NCI-H82 treated with DMSO at 0.1 percent for 48 hours (cell line): ENCODE results near the gene AKT1.
"Not testable (repeated sequence)": the region's sequence is repeated elsewhere in the genome, so short reads cannot be mapped to it uniquely, and the experiment has no call there.

Source experiments
- DNase-seq: peaks from one replicate; lab custom pipeline; 2025; ENCODE audit not compliant: unreplicated experiment; lab: John Stamatoyannopoulos, UW

The AKT1 gene

DNA sequence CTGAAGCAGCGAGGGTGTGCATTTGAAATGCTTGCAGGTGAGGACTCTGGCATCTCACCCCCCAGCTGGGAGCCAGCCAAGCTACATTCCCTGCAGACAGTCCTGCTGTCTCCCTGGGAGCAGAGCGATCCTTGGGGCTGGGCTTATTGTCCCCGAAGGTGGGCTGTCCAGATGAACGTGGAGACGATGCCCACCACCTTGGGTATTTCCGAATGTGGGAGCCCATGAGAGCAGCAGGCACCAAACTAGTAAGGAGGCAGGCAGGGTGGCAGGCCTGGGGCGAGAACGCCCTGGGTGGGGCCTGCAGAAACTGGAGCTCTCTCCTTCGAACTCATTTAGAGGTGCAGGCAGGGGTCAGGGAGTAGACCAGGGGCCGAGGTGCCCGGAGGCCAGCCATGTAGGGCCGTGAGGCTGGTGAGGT is 23.8 kb upstream of the AKT1 start:
- no peak for DNase-seq

DNA sequence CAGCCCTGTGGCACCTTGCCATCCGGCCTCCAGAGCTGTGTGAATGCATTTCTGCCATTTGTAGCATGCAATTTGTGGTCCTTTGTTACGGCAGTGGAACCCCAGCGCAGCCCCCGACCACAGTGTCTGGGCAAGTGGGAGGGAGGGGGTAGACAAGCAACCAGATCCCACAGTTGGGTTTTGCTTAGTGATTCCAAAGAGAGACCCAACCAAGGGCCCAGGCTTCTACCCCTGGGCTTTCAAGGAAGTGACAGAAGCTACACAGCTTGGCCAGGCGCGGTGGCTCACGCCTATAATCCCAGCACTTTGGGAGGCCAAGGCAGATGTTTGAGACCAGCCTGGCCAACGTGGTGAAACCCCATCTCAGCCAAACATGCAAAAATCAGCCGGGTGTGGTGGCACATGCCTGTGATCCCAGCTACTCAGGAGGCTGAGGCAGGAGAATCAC is 23.2 kb upstream of the AKT1 start:
- no peak for DNase-seq

DNA sequence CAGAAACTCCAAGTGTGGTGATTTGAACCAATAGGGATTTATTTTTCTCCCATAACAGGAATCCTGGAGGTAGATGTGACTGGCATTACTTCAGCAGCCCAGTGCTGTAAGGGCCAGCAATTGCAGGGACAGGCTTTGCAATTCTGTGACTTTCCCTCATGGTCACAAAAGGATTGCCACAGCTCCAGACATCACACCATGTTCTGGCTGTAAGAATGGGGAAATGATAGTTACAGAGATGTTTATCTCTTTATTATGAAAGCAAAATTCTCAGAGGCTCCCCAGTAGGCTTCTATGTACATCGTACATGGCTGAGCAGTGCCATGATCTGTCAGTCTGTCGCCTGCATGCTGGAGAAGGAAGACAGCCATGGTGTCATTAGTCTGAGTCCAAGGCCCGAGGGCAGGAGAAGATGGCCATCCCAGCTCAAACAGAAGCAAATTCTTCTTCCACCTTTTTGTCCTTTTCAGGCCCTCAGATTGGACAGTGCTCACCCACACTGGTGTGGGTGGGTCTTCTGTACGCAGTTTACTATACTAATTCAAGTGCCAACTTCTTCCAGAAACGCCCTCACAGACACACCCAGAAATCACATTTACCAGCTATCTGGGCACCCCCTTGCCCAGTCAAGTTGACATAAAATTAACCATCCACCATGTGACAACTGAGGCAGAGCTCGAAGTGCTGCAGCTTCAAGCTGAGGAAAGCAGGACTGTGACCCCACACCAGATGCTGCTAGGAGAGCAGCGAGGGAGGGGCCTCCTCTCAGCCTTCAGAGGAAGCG is 22.6 kb upstream of the AKT1 start:
- DNase-seq = no peak

DNA sequence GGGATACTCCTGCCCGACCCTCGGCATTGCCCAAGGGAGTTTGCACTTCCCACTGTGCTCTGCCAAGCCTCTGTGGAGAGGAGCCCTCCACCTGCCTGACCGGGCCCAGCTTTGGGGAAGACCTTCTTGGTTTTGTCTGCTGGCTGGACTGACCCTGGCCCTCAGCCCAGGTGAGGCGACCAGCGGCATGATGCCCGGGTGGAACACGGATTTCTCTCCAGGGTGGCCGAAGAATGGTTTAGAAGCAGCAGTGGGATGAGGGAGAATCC is 21.0 kb upstream of the AKT1 start:
- DNase-seq = no peak

DNA sequence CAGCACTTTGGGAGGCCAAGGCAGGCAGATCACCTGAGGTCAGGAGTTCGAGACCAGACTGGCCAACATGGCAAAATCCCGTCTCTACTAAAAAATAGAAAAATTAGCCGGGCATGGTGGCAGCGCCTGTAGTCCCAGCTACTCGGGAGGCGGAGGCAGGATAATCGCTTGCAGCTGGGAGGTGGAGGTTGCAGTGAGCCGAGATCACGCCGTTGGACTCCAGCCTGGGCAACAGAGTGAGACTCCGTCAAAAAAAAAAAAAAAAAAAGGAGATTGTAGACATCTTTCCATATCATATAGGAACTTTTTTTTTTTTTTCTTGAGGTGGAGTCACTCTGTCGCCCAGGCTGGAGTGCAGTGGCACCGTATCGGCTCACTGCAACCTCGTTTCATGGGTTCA is 19.2 kb upstream of the AKT1 start:
- not testable (repeated sequence) for DNase-seq

DNA sequence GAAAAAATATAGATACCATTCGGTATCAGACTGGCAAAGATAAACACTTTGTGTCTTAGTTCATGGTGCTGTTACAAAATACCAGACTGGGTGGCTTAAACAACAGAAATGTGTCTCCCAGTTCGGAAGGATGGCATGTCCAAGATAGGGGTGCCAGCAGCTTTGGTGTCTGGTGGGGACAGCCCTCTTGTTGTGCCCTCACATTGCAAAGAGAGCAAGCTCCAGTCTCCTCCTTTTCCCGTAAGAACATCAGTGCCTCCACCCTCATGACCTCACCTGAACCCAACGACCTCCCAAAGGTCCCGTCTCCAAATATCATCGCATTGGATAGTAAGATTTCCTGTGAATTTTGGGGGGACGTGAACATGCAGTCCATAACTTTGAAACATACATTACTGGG is 17.7 kb upstream of the AKT1 start:
- no peak for DNase-seq

DNA sequence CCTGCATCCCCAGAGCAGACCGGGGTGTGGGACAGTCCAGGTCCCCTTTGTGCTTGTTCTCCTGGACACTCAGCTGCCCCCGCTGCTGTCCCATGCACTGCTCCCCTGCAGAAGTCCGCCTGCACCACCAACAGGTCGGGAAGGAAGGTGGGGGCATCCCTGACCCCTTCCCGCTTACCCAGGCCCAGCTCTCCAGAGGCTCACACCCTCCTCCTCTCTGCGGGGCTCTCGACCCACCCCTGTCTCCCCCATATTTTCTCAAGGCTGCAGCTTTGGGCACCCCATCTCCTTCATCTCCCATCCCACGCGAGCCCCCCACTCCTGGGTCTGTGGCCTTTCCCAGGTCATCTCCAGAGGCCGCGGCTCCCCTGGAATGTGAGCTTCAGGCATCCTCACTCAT is 14.8 kb upstream of the AKT1 start:
- DNase-seq = no peak

DNA sequence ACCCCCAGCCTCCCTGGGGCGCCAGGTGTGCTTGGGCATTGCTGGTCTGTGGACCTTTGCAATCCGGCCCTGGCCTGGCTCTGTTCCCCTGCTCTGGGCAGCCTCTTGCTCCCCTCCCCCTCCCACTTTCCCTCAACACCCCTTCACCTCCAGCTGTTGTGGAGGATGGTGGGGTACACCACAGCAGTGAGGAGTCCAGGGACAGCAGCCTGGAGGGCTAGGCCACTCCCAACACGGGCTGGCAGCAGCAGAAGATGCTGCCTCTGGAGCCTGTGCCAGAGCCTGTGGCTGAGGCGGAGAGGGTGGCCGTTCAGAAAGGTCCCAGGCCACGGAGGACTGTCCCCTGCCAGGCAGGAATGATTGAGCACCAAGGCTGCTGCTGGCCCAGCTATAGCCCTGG is 12.9 kb upstream of the AKT1 start:
- DNase-seq = no peak

DNA sequence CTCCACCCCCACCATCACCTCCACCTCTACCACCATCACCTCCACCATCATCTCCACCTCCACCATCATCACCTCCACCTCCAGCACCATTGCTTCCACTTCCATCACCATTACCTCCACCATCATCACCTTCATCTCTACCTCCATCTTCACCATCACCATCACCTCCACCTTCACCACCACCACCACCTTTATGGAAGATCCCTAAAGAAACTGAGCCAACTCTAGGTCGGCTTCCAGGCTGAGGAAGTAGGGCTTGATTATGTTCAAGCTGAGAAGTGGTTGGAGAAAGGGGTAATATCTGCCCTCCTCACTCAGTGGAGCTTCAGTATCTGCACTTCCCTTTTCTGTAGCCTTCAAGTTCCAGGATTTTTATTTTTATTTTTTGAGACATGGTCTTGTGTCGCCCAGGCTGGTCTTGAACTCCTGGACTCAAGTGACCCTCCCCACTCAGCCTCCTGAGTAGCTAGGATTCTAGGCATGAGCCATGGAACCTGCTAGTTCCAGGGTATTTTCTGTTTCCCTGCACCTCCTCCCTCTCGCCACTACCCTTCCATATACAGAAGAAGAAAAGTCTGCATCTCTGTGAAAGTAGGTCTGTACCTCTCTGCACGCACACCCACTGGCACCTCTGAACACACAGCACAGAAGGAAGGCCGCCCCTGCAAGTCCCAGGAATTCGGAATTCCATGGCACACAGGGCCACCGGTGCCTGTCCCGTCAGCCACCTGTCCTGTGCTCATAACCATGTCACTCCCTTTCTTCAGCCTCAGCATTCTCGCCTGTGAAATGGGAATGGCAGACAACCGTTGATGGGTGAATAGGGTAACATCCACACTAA is 11.3 kb upstream of the AKT1 start:
- DNase-seq = no peak

DNA sequence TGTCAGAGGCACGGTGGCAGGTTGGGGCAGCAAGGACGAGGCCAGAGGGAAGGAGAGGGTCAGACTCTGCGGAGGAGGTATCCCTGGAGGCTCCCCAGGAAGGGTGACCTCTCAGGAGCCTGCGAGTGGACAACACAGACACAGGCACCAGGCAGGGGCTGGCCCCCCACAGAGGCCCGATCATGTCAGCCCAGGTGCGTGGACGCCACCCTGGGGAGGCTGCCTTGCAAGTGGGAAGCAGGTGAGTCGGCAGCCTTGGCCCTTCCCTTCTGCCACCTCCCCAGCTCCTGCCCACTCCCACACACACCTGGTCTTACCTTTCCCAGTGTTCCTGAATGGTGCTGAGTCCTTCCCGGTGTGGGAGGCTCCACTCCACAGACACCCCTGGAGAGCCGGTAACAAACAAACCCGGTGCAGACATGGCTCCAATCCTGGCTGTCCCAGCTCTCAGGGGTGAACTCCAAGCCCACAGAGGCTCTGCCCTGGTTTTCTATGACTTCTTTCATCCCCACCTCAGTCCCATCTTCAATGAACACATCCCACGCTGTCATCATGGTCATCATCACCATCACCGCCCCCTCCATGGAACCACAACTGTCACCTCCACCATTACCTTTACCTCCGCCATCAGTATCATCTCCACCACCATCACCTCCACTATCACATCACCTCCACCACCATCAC is 10.5 kb upstream of the AKT1 start:
- DNase-seq = no peak

DNA sequence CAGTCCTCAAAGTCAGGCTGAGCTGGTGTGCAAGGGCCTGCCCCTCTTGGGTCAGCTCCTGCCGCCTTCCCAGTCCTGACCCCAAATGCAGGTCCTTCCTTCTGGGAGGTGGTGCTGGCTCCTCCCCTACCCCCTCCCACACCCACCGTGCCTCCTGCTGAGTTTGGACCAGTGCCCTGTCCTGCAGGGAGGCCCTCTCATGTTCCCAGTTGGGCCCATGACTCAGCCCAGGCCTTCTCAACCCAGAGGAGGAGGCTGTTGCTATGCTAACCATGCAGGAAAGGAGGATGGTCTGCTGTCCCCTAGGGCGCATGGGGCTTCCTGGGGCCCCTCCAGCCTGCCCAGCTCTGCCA is 9.8 kb upstream of the AKT1 start:
- no peak for DNase-seq

DNA sequence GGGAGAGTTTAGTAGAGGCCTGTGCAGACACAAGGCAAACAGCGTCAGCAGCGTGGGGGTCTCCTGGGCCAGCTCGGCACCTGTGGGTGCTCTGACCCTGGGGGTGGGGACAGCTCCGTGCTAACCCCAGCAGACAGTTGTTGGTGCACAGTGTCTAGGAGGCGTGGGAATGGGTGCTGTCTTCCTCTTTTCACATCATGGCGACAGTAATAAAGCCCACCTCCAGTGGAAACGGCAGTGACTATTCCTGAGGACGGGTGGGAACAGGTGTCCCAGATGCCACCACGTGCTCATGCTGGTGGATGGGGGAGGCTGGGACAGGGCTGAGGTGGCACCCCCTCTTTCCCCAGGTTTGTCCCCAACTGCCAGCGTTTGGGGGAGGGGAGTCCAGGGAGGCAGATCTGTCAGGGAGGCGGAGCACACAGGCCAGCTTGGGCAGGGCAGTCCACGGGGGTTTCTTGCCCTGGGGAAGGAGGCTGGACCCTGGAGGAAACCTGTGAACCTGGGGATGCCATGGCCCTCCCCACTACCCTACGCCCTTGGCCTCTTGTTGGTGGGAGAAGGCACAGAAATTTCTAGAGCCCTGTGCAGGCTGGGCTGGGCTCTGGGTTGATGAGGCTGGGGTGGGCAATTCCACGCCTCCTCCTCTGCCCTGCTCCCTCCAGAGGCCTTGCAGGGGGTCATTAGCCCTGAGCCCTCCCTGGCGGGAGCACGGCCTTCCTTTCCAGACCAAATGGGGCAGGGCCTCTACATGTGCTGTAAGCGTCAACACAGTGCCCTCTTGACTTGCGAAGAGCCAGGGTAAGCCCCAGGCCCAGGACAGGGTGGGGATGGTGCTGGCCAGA is 9.2 kb upstream of the AKT1 start:
- DNase-seq = no peak

DNA sequence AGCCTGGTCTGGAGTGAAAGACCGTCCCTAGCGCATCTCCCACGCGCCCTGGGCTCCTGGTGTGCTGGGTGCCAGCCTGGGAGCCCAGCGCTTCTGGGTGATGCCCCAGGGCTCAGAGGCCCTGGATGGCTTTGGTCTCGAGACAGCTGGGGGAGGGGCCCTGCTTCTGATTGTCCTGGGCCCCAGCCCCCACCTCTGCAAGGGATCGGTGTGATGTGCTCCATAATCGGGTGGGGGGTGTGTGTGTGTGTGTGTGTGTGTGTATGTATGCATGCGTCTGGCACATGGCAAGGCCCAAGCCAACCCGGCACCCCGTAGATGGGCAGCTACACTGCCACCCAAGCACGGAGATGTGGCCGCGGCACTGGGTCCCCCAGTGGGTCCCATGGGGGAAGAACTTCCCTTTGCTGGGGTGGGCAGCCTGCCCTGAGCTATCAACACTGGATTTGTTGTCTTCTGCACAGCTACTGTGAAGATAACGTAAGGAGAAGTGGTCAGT is 8.4 kb upstream of the AKT1 start:
- DNase-seq = no peak

DNA sequence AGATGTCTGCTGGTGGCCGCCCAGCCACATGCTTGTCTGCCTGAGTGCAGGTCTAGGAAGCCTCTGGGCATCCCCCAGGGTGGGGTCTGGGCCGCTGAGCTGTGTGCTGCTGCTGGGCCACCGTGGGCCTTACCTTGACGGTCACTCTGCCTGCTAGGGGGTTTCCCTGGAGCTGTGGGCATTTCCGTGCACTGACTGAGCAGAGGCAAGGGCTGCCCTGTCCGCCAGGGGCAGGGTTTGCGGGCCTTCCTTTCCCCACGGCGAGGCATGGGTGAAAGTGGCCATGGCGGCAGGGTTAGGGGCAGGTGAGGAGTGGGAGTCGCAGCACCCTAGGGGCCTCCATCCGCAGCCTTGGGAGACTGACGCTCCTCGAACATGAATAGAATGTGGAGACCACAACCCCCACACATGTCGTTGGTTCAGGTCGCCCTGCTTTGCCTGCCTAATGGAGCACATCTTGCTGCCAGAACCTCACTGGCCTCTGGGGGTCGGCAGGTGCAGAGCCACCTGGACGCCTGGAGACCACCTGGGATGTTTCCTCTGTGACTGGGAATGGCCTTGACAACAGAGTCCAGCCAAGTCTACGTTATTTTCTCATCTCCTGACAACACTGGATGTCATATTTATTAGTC is 7.8 kb upstream of the AKT1 start:
- no peak for DNase-seq

DNA sequence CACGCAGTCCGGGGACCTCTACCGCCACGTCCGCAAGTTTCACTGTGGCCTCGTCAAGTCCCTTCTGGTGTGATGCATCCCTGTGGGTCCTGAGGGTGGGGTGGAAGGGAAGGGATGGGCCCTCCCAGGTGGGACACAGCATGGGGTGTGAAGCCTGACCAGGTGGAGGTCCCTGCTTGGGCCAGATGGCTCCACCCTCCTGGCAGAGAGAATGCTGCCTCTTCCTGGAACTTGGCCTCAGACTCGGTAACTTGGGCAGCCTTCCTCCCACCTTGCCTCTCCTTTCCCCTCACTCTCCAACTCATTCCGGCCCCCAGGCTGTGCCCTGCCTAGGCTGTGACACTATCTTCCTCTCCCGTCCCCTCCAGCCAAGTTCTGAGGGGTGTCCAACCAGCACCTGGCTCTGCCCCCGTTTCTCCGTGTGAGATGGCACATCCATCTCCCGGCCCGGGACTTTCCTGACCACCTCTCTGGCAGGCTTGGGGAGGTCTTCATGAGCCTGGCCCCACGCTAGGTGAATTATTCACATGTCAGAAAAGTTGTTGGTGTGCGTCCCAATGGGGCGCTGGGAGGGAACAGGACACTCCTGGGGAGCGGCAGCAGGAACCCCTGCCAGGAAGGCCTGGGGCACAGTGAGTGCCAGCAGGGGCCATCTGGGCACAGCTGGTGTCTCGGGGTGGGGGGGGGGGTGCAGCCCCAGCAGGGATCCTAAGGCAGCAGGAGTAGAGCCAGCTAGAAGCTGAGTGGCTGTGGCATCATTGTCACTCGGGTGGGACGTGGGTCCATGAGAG is 7.0 kb upstream of the AKT1 start:
- DNase-seq = no peak

DNA sequence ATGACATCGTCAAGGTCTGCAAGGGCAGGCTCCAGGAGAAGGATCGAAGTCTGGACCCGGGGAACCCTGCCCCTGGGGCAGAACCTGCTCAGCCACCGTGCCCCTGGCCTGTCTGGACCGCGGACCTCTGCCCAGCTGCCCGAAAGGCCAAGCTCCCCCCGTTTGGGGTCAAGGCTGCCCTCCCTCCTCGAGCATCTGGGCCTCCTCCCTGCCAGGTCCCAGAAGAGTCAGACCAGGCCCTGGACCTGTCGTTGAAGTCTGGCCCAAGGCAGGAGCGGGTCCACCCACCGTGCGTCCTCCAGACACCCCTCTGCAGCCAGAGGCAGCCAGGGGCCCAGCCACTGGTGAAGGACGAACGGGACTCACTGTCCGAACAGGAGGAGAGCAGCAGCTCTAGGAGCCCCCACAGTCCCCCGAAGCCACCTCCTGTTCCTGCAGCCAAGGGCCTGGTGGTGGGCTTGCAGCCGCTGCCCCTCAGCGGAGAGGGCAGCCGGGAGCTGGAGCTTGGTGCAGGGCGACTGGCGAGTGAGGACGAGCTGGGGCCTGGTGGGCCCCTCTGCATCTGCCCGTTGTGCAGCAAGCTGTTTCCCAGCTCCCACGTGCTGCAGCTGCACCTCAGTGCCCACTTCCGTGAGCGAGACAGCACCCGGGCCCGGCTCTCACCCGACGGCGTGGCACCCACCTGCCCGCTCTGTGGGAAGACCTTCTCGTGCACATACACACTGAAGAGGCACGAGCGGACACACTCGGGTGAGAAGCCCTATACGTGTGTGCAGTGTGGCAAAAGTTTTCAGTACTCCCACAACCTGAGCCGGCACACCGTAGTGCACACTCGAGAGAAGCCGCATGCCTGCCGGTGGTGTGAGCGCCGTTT is 6.2 kb upstream of the AKT1 start:
- no peak for DNase-seq

DNA sequence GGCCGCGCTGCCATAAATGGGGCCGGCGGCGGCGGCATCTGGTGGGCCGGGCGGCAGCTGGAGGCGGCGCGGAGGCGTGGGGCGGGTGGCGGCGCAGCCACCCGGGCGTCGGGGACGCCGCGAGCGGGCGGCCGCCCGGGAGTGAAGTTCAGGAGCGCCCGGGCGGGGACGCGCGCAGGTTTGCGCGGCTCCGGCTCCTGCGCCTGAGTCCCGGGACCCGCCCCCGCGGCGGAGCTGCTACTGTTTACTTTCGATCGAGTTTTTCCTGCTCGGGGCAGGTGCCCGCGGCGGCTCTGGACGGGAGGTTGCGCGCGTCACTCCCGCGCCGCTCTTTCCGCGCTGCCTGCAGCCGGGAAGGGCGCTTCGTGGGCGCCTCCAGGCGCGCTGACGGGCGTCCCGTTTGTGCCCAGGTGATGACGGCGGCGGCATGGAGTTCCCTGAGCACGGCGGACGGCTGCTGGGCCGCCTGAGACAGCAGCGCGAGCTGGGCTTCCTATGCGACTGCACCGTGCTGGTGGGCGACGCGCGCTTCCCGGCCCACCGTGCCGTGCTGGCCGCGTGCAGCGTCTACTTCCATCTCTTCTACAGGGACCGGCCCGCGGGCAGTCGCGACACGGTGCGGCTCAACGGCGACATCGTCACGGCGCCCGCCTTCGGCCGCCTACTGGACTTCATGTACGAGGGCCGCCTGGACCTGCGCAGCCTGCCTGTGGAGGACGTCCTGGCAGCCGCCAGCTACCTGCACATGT is 5.4 kb upstream of the AKT1 start, which contains the start of gene ZBTB42:
ZBTB42 (plus strand) TSS at position 331 of the 749 bp plus-strand sequence; CDS start at position 428, 97 bp downstream.
- no peak for DNase-seq
